ENCODE results near the gene SLC1A1.

Gene SLC1A1

GRCh38 chr9:4508907-4509589 lies 18.8 kb downstream of the SLC1A1 start:
- H3K9ac ChIP-seq: no peak overlapping the region
- no peaks in the 10 kb centered on the region for H3K79me2 ChIP-seq (ENCODE audit: insufficient read depth, low read depth)
- no peak for TF ChIP-seq CTCF (conservative IDR thresholded peaks at IDR 0.05; ENCODE audit: low read depth, low read length)
- H3K4me2 ChIP-seq: no peak overlapping the region
- H2AFZ ChIP-seq (ENCODE audit: low read depth): no peak overlapping the region
- H3K27ac ChIP-seq: no peak overlapping the region
- no peaks in the 10 kb centered on the region for H3K27me3 ChIP-seq (ENCODE audit: insufficient read depth, low read depth)
- H3K4me1 ChIP-seq (ENCODE audit: low read depth, poor library complexity, severe bottlenecking): no peaks in the 10 kb centered on the region
- no peaks in the 10 kb centered on the region for H3K36me3 ChIP-seq (ENCODE audit: insufficient read depth)
- no peaks in the 10 kb centered on the region for H4K20me1 ChIP-seq (ENCODE audit: insufficient read depth)
- H3K4me3 ChIP-seq (IDR thresholded peaks at IDR 0.05; ENCODE audit: insufficient read depth, low read depth, low read length): no peak overlapping the region

DNA sequence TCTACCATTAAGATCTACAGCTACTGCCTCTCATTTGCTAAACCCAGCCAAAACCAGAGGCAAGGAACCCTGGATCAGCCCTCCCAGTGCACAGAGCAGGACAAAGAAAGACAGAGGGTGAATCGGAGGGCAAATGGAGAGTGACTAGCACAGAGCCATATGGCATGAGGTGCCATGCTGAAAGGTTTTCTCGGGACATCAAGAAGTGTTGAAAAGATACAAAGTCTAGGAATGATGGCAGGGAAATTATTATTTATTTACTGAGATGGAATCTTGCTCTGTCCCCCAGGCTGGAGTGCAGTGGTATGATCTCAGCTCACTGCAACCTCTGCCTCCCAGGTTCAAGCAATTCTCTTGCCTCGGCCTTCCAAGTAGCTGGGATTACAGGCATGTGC lies 19.3 kb downstream of the SLC1A1 start:
- Histone ChIP-seq H3K79me2 (ENCODE audit: insufficient read depth, low read depth) (no peaks in the 10 kb centered on the region), H3K27ac (no peak overlapping the region), H3K27me3 (ENCODE audit: insufficient read depth, low read depth) (no peaks in the 10 kb centered on the region), H3K9ac (no peak overlapping the region), H3K4me2 (no peak overlapping the region), H3K36me3 (ENCODE audit: insufficient read depth) (no peaks in the 10 kb centered on the region), H4K20me1 (ENCODE audit: insufficient read depth) (no peaks in the 10 kb centered on the region), H3K4me3 (IDR thresholded peaks at IDR 0.05; ENCODE audit: insufficient read depth, low read depth, low read length) (no peak overlapping the region), H2AFZ (ENCODE audit: low read depth) (no peak overlapping the region), H3K4me1 (ENCODE audit: low read depth, poor library complexity, severe bottlenecking) (no peaks in the 10 kb centered on the region)
- no peak for TF ChIP-seq CTCF (conservative IDR thresholded peaks at IDR 0.05; ENCODE audit: low read depth, low read length)

DNA sequence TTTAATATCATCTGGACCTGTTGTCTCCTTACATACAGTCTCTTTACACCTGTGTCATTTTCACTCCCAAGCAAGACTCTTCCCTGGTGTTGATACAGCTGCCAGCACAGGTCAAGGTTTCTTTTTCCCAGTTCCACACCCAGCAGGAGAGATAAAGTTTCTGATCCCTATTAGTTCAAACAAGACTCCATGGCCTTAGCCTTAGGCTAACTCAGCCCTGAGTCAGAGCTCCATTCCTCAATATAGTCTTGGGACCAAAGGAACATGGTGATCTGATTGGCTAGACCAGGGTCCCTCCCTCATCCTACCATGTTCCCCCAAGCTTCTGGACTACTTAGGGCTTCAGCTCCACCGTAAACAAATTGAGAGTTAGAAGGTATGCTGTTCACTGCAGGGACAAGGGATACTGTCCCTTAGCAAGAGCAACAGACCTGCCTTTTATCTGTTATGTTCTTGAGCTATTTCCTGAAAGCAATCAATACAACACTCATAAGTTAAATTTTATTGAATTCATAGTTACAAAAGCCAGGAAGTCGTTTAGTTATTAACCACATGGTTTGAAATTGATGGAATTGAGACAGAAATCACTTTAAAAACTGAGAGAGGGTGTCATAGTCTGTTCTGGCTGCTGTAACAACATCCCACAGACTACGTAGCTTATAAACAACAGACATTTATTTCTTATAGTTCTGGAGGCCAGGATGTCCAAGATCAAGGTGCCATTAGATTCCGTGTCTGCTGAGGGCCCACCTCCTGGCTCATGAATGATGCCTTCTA lies 20.5 kb downstream of the SLC1A1 start:
- no peak for TF ChIP-seq CTCF (conservative IDR thresholded peaks at IDR 0.05; ENCODE audit: low read depth, low read length)
- no peaks in the 10 kb centered on the region for H3K4me1 ChIP-seq (ENCODE audit: low read depth, poor library complexity, severe bottlenecking)

DNA sequence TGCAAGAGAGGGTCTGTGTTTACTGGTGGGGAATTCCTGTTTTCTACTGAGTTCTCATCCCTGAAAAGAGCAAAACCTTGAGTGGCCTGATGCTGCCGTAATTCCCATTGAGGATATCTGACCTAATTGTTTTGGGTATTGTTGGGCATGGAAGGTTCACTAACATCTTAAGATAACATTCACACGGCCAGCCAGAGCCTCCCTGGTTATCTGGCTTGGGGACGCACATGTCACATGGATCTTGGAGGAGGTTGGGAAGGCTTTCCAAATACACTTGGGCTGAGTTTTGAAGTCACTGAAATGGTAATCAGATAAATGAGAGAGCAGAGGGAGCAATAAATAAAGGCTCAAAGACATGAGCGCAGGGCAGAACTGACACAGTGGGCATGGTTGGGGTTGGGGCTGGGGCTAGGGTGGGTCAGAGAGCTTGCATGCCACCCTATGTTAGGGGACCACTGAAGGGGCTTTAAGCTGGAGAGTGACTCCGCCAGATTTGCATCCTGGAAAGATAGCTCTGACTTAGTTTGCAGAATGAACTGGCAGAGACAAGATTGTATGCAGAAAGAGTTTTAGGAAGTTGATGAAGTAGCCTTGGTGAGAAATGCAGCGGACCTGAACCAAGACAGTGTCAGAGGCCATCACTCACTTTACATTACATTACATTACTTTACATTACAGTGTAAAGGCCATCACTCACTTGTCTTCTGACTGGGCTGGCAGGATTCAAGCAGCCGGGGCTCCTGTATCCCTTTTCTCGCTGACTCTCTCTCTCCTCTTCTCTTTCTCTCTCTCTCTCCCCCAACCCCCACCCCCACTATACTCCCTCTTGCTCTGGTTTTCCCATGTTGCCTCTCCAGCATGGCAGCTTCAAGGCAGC lies 24.2 kb downstream of the SLC1A1 start:
- H3K4me3 ChIP-seq (IDR thresholded peaks at IDR 0.05; ENCODE audit: insufficient read depth, low read depth, low read length): no peak overlapping the region

More for the DNA sequence above, 20.5 kb downstream of the SLC1A1 start:
- Histone ChIP-seq H3K36me3 (ENCODE audit: insufficient read depth) (no peaks in the 10 kb centered on the region), H4K20me1 (ENCODE audit: insufficient read depth) (no peaks in the 10 kb centered on the region), H2AFZ (ENCODE audit: low read depth) (no peak overlapping the region), H3K4me2 (no peak overlapping the region), H3K27ac (no peak overlapping the region), H3K27me3 (ENCODE audit: insufficient read depth, low read depth) (no peaks in the 10 kb centered on the region), H3K4me3 (IDR thresholded peaks at IDR 0.05; ENCODE audit: insufficient read depth, low read depth, low read length) (no peak overlapping the region), H3K9ac (no peak overlapping the region), H3K79me2 (ENCODE audit: insufficient read depth, low read depth) (no peaks in the 10 kb centered on the region)

More for the DNA sequence above, 24.2 kb downstream of the SLC1A1 start:
- Histone ChIP-seq H4K20me1 (ENCODE audit: insufficient read depth) (no peaks in the 10 kb centered on the region), H3K9ac (no peak overlapping the region), H3K36me3 (ENCODE audit: insufficient read depth) (no peaks in the 10 kb centered on the region), H3K27me3 (ENCODE audit: insufficient read depth, low read depth) (no peaks in the 10 kb centered on the region), H3K4me1 (ENCODE audit: low read depth, poor library complexity, severe bottlenecking) (no peaks in the 10 kb centered on the region), H3K79me2 (ENCODE audit: insufficient read depth, low read depth) (no peaks in the 10 kb centered on the region), H3K27ac (no peak overlapping the region), H2AFZ (ENCODE audit: low read depth) (no peak overlapping the region), H3K4me2 (no peak overlapping the region)
- no peak for TF ChIP-seq CTCF (conservative IDR thresholded peaks at IDR 0.05; ENCODE audit: low read depth, low read length)

All from KMS-11 (cell line).